GM19238 (cell line): Measurements from ENCODE around the gene REEP6.
"Not testable (repeated sequence)": the region's sequence is repeated elsewhere in the genome, so short reads cannot be mapped to it uniquely, and the experiment has no call there.

Source experiments
- DNase-seq: peaks from one replicate; pipeline ENCODE4 v3.0.0; 2011; ENCODE audit warnings: low spot score; ENCODE audit not compliant: insufficient read length

The REEP6 gene

DNA sequence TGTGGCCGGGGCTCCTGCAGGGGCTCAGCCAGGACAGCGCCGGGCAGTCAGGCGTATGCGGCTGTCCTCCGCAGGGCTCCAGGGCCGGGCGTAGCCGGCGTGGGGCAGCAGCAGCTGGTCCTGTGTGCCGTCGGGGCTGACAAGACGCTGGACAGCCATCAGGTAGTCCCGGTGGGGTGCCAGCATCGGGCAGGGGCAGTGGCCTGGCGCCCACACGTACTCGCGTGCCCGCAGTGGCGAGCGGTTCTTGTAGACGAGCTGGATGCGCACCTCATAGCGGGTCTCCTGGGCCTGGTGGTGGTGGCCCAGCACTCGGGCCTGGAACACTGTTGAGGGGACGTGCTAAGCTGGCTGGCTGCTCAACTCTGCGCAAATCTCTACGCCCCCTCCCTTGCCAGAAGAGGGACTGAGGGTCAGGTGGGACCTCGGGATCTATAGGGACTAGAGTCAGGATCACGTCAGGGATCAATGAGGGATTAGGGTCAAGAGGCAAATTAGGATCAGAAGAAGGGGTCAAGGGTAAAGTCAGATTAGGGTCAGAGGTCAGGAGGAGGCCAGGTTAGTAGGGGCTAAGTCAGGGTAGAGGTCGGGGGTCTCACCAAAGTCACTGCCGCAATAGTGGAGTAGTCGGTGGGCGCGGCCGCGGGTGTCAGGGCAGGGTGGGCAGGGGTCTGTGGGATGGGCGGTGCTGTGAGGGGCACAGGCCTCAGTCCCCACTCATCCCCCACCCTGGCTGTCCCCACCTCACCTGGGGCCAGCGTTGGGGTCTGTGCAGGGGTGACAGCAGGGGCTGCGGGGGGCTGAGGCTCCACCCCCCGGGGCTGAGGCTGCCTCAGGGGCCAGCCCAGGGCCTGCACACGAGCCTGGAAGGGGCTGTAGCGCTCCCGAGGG, 15.3 kb downstream of the REEP6 start:
- DNase-seq: no peak

DNA sequence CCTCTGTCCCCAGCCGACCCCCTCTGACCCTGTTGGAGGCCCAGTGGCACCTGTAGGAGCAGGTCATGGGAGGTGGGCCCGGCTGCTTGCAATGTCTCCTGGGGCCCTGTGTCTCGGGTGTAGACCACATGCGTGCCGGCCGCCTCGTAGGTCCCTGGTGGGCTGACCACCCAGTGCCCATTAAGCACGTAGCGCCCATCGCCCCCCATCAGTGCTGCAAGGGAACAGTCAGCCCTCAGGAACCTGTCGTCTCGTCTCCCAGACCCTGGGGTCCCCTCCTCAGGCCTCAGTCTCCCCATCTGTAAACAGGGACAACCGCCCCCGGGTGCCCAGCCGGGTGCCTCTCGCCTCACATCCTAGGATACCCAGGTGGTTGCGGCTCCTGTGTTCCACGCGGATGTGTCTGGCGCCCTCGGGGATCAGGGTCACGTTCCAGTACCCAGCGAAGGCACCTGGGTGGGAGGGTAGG, 16.2 kb downstream of the REEP6 start:
- DNase-seq: no peak

DNA sequence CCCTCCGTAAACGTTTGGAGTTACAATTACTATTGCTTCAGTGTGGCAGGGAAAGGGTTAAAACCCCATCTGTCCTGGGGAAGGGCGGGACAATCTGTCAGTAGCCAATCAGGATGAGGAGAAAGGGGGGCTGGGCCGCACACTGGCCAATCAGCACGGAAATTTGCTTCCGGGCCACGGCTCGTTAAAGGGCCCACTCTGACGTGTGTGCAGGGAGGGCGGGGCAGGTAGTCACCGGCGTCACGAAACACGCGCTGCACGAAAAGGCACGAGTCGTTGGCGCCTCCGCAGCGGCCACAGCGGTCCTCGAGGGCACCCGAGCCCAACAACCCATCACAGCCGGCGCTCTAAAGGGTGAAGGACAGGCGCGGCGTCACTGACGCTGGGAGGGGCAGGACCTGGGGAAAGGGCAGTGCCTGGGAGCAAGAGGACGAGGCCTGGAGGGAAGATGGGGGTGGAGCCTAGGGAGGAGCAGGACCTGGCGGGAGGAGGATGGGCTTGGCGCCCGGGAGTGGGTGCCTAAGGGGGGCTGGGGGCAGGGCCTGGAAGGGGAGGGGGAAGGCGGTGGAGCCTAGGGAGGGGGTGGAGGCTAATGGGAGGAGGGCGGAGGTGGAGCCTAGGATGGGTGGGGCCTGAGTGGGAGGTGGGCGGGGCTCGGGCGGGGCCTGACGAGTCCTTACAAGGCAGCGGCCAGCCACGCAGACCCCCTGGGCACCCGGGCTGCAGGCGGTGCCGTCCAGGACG, 17.0 kb downstream of the REEP6 start:
- DNase-seq: peak; percentile 97

DNA sequence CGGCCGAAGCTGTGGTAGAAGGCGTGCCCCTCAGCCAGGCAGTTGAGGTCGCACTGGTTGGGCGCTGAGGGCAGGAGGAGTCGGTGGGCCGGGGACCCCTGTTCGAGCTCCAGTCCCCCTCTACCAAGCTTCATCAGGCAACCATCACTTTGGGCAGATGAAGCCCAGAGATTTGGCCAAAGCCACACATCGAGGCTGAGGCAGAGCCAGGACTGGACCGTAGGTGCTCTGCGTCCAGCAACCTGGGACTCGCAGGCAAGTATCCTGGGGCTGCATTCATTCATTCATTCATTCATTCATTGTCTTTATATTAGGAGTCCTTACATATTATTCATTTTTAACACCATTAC, 17.5 kb downstream of the REEP6 start:
- no peak for DNase-seq

DNA sequence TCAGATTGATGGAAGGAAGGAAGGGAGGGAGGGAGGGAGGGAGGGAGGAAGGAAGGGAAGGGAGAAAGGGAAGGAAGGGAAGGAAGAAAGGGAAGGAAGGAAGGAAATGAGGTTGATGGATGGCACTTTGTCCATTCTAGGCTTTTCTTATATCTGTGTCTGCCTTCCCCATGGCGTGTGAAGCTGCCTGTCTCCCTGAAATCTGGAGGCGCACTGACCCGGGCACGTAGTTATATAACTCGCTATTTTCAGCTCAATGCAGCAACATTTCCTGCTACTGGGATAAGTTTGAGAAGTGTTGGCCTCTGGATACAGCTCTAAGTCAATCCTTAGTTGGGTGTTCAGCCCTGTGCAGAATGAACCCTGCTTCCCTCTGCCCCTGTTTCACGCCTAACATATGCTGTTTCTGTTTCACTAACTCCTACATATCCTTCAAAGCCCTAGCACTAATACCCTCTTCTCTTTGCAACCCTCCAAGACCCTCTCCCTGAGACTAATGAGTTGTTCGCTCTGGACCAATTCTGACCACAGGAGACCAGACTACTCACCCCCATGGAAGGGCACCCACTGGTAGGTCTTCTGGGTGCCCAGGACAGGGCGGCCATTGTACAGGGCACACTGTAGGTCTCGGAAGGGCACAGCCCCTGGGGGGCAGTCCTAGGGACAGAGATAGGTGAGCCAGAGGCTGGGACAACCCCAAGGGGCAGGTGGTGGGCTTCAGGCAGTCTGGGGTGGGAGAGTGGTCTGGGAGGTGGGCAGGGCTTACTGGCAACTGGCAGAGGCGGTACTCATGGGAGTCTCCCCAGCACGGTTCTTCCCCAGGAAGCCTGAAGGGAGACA, 18.8 kb downstream of the REEP6 start:
- no peak for DNase-seq

DNA sequence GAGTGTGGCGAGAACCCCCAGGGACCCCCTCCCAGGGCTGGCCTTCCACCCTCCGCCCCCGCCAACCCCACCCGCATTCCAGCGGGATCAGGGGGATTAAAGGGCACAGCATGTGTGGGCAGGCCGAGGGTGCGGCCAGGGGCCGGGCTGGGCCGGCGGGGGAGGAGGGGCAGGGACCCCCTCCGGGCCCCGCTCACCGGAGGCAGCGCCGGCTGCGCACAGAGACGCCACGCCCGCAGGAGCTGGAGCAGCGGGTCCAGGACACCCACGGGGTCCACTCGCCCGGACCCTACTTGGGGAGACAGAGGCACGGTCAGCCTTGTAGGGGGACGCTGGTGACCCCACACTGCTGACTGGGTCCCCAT, 19.4 kb downstream of the REEP6 start:
- DNase-seq: no peak

DNA sequence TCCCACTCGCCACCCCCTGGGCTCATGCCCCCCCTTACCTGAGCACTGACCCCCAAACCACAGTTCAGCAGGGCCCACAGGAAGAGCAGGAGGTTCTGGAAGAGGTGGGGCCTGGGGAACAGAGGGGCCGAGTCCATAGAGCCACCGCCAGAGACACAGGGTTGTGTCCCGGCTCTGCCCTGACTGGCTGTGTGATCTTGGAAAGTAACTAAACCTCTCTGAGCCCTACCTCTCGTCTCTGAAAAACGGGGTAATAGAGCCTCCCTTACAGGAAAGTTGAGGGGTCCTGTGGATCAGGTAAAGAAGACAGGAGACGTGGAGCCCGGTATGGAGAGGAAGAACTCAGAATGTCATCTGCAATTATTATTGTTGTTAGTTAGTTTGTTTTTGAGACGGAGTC, 19.8 kb downstream of the REEP6 start:
- DNase-seq: no peak

DNA sequence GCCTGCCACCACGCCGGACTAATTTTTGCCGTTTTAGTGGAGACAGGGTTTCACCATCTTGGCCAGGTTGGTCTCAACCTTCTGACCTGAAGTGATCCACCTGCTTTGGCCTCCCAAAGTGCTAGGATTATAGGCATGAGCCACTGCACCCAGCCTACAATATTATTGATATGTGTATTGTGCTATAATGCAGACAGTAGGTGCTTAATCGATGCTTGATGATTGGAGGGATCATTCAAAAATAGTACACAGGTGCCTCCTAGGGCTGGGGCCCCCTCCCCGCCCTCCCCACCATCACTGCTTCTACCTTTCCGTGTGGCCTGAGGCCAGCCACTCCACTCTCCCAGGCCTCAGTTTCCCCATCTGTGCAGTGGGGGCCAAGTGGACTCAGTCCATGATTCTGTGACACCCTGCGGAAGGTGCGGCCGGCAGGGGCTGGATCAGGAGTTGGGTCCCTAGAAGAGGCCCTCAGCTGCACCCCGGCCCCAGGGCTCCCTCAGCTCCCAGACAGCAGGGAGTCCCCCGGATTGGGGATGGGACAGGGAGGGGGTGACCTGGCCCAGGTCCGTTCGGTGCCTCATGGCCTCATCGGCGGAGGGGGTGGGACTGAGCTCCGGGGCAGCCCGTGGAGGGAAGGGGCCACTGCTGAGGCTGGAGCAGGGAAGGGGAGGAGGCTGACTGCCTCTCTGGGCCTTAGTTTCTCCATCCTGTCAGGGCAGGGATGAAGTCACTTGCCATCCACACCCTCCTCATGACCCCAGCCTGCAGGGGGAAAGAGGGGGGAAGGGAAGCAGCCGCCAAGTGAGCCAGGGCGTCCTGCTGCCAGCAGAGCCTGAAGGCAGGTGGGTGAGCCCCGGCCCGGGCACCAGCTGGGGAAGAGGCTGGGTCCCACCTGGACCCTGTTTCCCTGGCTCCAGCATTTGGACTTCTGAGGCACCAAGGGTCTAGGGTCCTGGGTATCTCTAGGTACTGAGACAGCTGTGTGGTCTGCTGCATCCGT, 20.6 kb downstream of the REEP6 start:
- DNase-seq: no peak

DNA sequence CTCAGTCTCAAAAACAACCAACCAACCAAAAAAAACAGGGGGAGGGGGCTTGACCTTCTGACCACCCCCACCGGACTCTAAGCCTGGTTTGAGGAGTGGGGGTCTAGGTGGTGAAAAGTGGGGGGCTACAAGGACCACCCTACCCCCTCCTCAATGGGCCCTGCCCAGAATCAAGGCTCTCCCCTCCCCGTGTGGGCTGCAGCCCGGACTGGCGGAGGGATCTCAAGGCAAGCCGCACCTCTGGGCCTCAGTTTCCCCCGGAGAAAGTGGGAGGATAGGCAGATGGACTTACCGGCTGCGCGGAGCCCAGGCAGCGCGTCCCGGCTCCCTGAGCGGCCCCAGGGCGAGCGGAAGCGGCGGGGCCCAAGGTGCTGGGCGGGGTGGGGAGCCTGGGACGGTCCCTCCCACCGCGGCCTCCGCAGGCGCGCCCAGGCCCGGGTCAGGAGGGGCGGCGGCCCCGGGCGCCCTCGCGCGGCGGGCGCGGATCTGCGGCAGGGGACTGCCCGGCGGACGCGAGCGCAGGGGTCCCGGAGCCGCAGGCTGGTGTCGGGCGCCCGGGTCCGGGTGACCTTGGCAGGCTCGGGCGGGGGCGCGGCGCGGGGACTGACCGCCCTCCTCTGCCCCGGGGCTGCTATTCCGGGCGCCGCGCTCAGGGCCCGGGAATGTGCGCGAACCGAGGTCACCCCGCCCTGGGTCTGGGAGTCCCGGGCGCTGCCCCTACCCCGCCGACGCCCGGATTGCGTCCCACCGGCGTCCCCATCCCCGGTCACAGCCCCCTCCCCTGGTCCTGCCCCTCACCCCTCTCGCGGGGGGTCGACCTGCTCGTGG, 21.9 kb downstream of the REEP6 start, which contains the start of gene ADAMTSL5:
Gene ADAMTSL5, minus strand, starts transcription at position 349 of the 828 bp plus-strand sequence. CDS start 2,076 bp downstream, outside the sequence.
- peak; percentile 73 for DNase-seq

DNA sequence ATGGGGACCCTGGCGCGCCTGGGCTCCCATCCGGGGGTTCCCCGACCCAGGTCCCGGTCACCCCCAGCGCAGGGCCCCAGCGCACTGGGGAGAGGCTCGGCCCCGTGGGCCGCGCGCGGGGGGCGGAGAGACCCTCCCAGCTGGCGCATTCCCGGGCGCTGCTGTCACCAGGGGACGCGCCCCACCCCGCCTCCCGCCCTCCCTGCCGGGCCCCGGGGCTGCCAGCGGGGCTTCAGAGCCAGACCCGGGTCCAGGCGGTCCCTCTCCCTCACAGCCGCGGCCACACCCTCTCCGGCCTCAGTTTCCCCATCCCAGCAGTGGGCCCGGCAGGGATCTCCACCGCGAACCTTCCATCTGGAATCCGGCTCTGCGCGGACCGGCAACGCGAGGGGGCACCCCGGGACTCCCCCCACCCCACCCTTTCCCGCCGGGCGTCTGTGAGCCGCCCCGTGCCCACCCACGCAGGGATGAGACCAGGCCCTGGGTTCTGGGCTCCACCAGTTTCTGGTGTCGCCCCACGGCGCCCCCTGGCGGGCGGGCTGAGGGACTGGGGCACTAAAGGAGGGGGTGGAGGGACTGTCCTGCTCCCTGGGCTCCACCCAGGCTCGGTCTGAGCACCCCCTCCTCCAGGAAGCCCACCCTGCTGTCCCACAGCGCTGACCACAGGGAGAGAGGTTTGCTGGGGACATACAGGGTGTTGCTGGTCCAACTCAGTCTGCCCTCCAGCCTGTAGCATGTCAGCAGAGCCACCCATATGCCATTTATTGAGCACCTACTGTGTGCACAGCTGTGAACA, 22.7 kb downstream of the REEP6 start:
- no peak for DNase-seq

DNA sequence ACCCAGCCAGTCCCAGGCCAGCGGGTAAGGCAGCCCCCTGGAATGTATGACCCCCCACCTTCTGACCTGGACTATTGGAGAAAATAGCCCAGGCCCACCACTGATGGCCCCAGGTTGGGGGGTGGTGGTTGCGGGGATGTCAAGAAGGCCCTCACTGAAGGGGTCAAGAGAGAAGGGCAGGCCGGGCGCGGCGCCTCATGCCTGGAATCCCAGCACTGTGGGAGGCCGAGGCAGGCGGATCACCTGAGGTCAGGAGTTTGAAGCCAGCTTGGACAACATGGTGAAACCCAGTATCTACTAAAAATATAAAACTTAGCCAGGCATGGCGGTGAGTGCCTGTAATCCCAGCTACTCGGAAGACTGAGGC, 23.3 kb downstream of the REEP6 start:
- no peak for DNase-seq

DNA sequence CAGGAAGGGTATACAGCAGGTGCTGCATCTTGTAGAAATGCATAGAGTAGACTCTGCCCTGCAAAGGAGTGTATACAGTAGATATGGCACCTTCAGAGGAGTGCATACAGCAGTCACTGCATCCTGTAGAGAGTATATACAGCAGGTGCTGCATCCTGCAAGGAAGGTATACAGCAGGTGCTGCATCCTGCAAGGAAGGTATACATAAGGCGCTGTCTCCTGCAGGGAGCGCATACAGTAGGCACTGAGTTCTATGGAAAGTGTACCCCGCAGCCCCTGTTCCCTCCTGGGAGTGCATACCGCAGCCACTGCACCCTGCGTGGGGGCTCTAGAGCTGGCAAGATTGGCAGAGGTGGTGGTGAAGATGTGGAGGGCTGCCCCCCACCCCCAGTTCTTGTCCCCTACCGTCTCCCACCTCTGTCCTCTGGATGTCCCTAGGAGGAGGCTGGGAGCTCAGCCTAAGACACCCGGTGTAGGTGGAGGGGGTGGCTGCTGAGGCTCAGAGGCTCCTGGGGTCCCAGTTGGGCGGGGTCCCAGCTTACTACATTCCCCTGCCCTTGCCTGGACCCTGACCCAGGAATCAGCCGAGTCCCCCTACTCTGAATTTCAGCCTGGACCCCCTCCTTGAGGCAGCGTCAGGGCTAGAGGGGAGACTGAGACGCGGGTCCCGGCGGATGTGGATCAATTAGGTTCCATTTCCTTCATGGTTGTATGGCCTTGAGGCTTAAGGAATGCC, 24.2 kb downstream of the REEP6 start:
- no peak for DNase-seq

DNA sequence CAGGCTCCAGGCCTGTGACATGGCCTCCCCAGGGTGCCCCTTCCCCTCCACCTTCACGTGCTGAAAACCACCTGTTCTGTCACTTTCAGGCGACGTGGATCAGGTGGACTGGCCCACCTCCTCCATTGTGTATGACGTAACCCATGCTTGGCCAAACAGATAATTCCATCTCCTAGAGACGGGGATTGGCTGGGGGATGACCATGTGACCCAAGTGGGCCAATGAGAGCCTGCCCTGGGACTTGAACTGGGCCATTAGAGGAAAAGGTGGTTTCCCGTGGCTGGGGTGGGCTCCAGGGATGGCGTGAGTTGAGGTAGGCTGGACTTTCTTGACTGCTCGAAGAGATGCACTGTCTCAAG, 25.4 kb downstream of the REEP6 start:
- DNase-seq: no peak

DNA sequence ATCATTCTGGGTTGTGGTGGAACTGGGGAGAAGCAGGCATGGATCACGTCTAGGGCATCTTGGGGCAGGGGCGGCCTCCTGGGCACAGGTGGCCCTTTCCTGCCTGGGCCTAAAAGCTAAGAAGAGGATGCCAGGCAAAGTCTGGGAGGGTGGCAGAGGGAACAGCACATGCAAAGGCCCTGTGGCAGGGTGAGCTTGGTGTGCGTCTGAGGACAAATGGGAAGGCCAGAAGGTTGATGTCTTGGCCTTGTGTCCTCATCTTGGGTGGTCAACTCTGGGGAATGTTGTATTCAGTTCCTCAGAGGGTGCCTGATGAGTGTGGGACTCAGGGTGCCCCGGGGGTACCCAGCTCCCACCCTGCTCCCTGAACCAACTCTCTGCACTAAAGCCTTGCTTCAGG, 27.5 kb downstream of the REEP6 start:
- DNase-seq: no peak

DNA sequence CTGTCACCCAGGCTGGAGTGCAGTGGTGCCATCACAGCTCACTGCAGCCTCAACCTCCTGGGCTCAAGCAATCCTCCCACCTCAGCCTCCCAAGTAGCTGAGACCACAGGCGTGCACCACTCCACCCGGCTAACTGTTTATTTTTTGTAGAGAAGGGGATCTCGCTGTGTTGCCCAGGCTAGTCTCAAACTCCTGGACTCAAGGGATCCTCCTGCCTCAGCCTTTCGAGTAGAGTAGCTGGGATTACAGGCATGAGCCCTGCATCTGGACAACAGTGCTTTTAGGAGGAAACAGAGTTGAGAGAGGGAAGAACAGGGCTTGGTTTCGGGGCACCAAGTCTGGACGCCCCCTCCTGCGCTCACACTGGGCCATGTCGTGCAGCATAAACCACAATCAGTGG, 28.8 kb downstream of the REEP6 start:
- DNase-seq: not testable (repeated sequence)

DNA sequence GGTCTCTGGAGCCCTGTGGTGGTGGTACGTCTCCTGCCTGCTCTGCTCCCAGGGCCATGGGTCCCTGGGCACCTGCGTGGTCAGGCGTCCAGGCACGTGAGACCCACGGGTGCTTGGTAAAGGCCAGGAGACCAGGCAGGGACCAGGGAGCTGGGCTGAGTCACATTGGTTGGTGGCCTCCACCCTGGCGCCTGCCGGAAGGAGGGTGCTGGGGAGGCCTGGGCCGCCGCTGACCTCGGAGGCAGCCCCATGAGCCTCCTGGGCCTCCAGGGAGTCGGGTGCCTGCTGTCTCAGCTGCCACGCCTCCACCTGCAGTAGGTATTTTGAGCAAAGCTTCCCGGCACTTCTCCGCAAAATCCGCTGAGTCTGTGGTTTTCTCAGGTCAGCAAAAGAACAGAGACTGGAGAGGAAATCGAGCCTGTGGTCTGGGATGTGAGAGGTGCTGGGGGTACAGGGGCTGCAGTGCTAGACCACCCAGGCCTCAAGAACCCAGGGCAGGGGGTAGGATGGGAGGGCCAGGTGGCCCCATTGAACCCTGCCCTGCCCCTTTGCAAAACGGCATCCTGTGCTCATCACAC, 29.3 kb downstream of the REEP6 start:
- DNase-seq: no peak

DNA sequence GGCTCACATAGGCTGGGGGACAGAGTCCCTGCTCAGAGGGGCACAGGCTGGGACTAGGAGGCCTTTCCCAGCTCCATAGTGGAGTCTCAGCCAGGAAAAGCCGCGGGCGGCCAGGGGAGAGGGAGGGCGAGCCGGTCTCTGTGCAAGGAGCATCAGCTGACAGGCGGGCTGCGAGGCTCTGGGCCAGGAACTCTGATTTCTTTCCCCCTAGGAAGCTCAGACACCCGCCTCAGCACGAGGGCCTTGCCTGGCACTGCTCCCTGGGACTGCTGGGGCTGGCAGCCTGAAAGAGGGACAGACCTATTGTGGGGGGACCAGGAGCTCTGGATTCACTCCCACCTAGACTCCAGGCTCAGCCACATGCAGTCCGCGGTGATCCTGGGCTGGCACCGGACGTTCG, 30.7 kb downstream of the REEP6 start:
- no peak for DNase-seq

DNA sequence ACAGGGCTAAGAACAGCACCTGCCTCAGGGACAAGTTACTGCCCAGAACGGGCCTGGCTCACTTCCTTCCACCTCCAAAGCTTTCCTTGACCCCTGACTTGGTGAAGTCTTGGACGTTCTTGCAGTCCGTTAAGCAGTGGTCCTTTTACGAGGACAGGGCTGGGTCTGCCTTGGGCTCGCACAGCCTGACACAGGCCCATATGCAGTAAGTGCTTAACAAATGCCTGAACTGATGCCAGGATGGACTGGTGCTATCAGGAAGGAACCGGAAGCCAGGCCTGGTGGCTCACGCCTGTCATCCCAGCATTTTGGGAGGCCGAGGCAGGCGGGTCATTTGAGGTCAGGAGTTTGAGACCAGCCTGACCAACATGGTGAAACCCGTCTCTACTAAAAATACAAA, 31.1 kb downstream of the REEP6 start:
- no peak for DNase-seq
